Measurements from ENCODE around the gene SMARCD2.

GRCh38 chr17:63845509-63845908, 3.0 kb upstream of the SMARCD2 start:
- TF ChIP-seq CTCF (IDR thresholded peaks at IDR 0.05; ENCODE audit: low read depth, low read length) = no peak
- no peak for TF ChIP-seq POLR2A (IDR thresholded peaks at IDR 0.05; ENCODE audit: extremely low read depth, insufficient read length)

Measured in NB4 (cell line).